PC-3 (cell line): ENCODE measurements around the gene PLXNB2. TPM values are rescaled to one million over a fixed set of nuclear protein-coding genes. Genes with fewer than 3 reads are reported as not detected.

ENCODE experiments used
- ATAC-seq: fragments of 200-7000 bp; cut with Tn5 transposase; 2 replicates; pipeline ENCODE4 v1.9.1; 2020; ENCODE audit warnings: mild to moderate bottlenecking, moderate library complexity
- BruUV-seq: library from RNA; stranded (reverse); fragments of 400-500 nt; replicated peaks from 2 replicates; lab custom pipeline; 2021; lab: Mats Ljungman, UMichigan
- CTCF ChIA-PET: fragments of 300-600 bp; sonication (Branson Sonifier 250); formaldehyde crosslinking; loops from one replicate; lab custom pipeline; 2022; ENCODE audit warnings: antibody characterized with exemption; lab: Charles Lee
- POLR2A ChIA-PET: fragments of 300-600 bp; sonication (Branson Sonifier 250); formaldehyde crosslinking; loops from one replicate; lab custom pipeline; 2022; ENCODE audit warnings: antibody characterized with exemption; ENCODE audit not compliant: unreplicated experiment; lab: Charles Lee
- DNase-seq: peaks from one replicate; pipeline ENCODE4 v3.0.0-alpha.2; 2015
- H2AFZ ChIP-seq: fragments of 300-600 bp; sonication (generic); 2 replicates; pipeline ENCODE4 v1.6.0; 2016; ENCODE audit warnings: antibody characterized with exemption, low read length
- H3F3A ChIP-seq: fragments of 300-600 bp; sonication (generic); one replicate; pipeline ENCODE4 v1.6.0; 2017; ENCODE audit warnings: antibody characterized with exemption, low read length, control low read depth, mild to moderate bottlenecking; ENCODE audit not compliant: unreplicated experiment
- H3K27ac ChIP-seq: fragments of 300-600 bp; sonication (generic); 2 replicates; pipeline ENCODE4 v1.5.1; 2016; ENCODE audit warnings: mild to moderate bottlenecking, low read length
- H3K27me3 ChIP-seq: fragments of 300-600 bp; sonication (generic); 2 replicates; pipeline ENCODE4 v1.6.1; 2016; ENCODE audit warnings: low read length, mixed read lengths
- H3K36me3 ChIP-seq: fragments of 300-600 bp; sonication (generic); 2 replicates; pipeline ENCODE4 v1.6.1; 2016; ENCODE audit warnings: low read depth, mixed run types, low read length, mixed read lengths
- H3K4me1 ChIP-seq: fragments of 300-600 bp; sonication (generic); 2 replicates; pipeline ENCODE4 v1.5.1; 2016; ENCODE audit warnings: low read length; ENCODE audit not compliant: insufficient read depth
- H3K4me2 ChIP-seq: fragments of 300-600 bp; sonication (generic); 2 replicates; pipeline ENCODE4 v1.6.0; 2016; ENCODE audit warnings: low read length
- H3K4me3 ChIP-seq: fragments of 300-600 bp; sonication (generic); 2 replicates; pipeline ENCODE4 v1.5.1; 2016; ENCODE audit warnings: mild to moderate bottlenecking, low read length, mixed read lengths
- H3K79me2 ChIP-seq: fragments of 300-600 bp; sonication (generic); 2 replicates; pipeline ENCODE4 v1.6.1; 2017; ENCODE audit warnings: low read length, mixed read lengths
- H3K9ac ChIP-seq: fragments of 300-600 bp; sonication (generic); 2 replicates; pipeline ENCODE4 v1.6.0; 2016; ENCODE audit warnings: mild to moderate bottlenecking, low read length
- H3K9me2 ChIP-seq: fragments of 300-600 bp; sonication (generic); replicated peaks from 2 replicates; pipeline ENCODE4 v1.6.1; 2016; ENCODE audit warnings: mixed run types, low read length, mixed read lengths
- H3K9me3 ChIP-seq: fragments of 300-600 bp; sonication (generic); 2 replicates; pipeline ENCODE4 v1.6.1; 2016; ENCODE audit warnings: low read length, mixed read lengths
- H4K20me1 ChIP-seq: fragments of 300-600 bp; sonication (generic); 2 replicates; pipeline ENCODE4 v1.6.1; 2016; ENCODE audit warnings: low read length, mixed read lengths
- EZH2 ChIP-seq: fragments of 300-600 bp; sonication (generic); IDR thresholded peaks from one replicate; pipeline ENCODE4 v1.6.1; 2017; ENCODE audit warnings: antibody characterized with exemption, mild to moderate bottlenecking, low read length; ENCODE audit not compliant: unreplicated experiment
- EZH2phosphoT487 ChIP-seq: fragments of 300-600 bp; sonication (generic); IDR thresholded peaks from 2 replicates; pipeline ENCODE4 v1.6.1; 2018; ENCODE audit warnings: mild to moderate bottlenecking, antibody characterized with exemption, low read length, borderline replicate concordance
- intact Hi-C: fragments of 100-400 bp; cut with micrococcal nuclease; formaldehyde crosslinking; loops from 2 replicates; pipeline ENCODE4 v1.9.0; 2023
- total RNA-seq: library from RNA; depleted of rRNA; stranded (reverse); fragments of >200 nt; gene quantifications from 2 replicates; pipeline ENCODE4 v1.2.3, GENCODE V29; 2014
- TF ChIP-seq, protein P1 (sequence below): fragments of 300-600 bp; sonication (generic); conservative IDR thresholded peaks from 2 replicates; pipeline ENCODE4 v1.5.1; 2017; ENCODE audit warnings: antibody characterized with exemption, low read depth, mild to moderate bottlenecking, low read length

Gene PLXNB2
- total RNA-seq, 1 experiment from 2014 or later: 68.2 TPM

DNA sequence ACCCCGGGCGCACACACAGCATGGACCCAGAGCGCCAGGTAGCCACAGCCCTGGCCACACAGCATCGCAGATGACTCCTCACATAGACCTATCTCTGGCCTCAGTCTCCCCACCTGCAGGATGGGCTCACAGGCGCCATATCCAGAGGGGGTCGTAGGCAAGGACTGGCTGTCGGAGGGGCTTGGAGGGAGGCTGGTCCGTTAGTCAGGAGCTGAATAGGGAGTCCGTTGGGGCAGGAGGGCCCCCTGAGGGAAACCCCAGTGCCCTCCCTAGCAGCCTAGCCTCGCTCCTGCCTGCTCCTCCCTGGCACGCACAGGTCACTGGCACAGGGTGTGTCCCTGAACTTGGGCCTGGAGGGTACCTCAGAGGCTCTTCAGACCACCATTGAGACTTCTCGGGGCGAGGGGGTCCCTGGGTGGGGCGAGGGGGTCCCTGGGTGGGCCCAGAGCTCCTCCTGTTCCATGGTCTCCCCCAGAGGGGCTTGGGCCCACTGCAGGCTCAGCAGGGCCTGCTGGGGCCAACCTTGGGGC is 2.0 kb downstream of the PLXNB2 start:
- POLR2A ChIA-PET: no interaction called here
- Histone ChIP-seq H3K27ac (peak overlapping the region; percentile 99), H3K27me3 (no peaks in the 10 kb centered on the region), H3K36me3 (no peaks in the 10 kb centered on the region), H3K4me3 (peak overlapping the region; percentile 88), H3K9me2 (no peaks in the 10 kb centered on the region), H3K4me1 (peaks cover 42% of the 10 kb centered on the region), H2AFZ (no peak overlapping the region), H3K9me3 (no peaks in the 10 kb centered on the region), H3K79me2 (peaks cover 64% of the 10 kb centered on the region), H3K4me2 (peak overlapping the region; percentile 99), H3K9ac (peak overlapping the region; percentile 94), H4K20me1 (0 out of 2 replicates have a peak, but pooled peaks cover 4% of the 10 kb centered on the region), H3F3A (peaks cover 3% of the 10 kb centered on the region)
- CTCF ChIA-PET: interaction anchor here (0.7 to 1.0 kb wide), 3 partner anchors 12 to 54 kb away, joined by 3 to 4 read pairs (median 3); partner anchors contain the start of gene HDAC10
- no TSS peak for BruUV-seq
- ATAC-seq (peak; percentile 16), DNase-seq (no peak)
- TF ChIP-seq, protein P1, sequence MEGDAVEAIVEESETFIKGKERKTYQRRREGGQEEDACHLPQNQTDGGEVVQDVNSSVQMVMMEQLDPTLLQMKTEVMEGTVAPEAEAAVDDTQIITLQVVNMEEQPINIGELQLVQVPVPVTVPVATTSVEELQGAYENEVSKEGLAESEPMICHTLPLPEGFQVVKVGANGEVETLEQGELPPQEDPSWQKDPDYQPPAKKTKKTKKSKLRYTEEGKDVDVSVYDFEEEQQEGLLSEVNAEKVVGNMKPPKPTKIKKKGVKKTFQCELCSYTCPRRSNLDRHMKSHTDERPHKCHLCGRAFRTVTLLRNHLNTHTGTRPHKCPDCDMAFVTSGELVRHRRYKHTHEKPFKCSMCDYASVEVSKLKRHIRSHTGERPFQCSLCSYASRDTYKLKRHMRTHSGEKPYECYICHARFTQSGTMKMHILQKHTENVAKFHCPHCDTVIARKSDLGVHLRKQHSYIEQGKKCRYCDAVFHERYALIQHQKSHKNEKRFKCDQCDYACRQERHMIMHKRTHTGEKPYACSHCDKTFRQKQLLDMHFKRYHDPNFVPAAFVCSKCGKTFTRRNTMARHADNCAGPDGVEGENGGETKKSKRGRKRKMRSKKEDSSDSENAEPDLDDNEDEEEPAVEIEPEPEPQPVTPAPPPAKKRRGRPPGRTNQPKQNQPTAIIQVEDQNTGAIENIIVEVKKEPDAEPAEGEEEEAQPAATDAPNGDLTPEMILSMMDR: no peak
- no peak for TF ChIP-seq EZH2
- TF ChIP-seq EZH2phosphoT487: no peak
- intact Hi-C loops: no loop called here

DNA sequence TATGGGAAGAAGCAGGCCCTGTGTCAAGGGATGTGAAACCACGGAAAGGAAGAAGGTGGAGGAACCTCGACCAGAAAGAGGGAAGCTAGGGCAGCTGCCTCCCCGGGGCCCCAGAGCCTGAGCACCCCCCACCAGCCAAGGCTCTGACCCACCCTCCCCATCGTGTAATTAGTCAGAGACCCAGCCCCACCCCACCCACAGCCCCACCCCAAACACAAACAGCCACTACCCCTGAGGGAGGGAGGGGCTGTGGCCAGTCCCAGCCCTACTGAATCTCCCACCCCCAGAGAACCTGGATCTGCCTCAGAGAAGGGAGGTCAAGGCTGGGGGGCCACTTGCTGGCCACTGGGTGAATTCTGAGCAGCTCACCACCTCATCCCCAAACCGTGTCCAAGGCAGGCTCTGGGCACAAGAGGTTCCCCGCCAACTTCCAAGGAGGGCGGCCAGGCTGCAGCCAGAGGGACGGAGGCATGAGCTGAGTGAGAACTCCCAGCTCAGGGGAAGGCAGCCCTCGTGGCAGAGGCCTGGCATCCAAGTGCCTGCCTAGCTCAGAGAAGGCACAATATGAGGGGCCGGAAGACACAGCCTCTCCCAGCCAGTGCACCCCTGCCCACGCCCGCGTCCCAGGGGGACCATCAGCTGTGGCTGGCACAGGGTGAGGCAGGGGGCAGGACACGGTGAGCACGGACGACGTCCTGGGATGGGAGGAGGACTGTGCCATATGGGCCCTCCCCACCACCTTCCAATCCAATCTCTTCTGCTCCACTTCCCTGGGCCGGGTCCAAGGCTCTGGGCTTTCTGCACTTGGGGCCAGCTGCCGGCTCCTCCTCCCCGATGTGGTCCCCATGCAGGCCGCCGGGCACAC is 2.7 kb downstream of the PLXNB2 start:
- ChIA-PET POLR2A (no interaction called here), CTCF (interaction anchor here (0.7 to 1.0 kb wide), 3 partner anchors 11 to 54 kb away, joined by 3 to 4 read pairs (median 3); partner anchors contain the start of gene HDAC10)
- H4K20me1 ChIP-seq: 0 out of 2 replicates have a peak, but pooled peaks cover 4% of the 10 kb centered on the region
- no peak for TF ChIP-seq EZH2phosphoT487
- TF ChIP-seq, protein P1: no peak
- no peak for TF ChIP-seq EZH2
- H3K36me3 ChIP-seq: no peaks in the 10 kb centered on the region
- H3K27ac ChIP-seq: peak overlapping the region; percentile 99
- no peaks in the 10 kb centered on the region for H3K9me2 ChIP-seq
- H2AFZ ChIP-seq: no peak overlapping the region
- DNase-seq (peak; percentile 66), ATAC-seq (peak; percentile 25)
- peaks cover 3% of the 10 kb centered on the region for H3F3A ChIP-seq
- peaks cover 42% of the 10 kb centered on the region for H3K4me1 ChIP-seq
- intact Hi-C loops: loop anchor here (1.0 kb wide), 1 partner anchor 22 kb away; no protein-coding TSS in a partner anchor
- peak overlapping the region; percentile 99 for H3K4me2 ChIP-seq
- no peaks in the 10 kb centered on the region for H3K9me3 ChIP-seq
- peak overlapping the region; percentile 88 for H3K4me3 ChIP-seq
- peaks cover 69% of the 10 kb centered on the region for H3K79me2 ChIP-seq
- H3K27me3 ChIP-seq: no peaks in the 10 kb centered on the region
- H3K9ac ChIP-seq: peak overlapping the region; percentile 94
- BruUV-seq: TSS peak; percentile 79
